Erythroblast (primary cell): ENCODE data around the gene ARHGAP8.

Experiments used
- GATA1 ChIP-seq: IDR thresholded peaks from 2 replicates; pipeline ENCODE4 v1.6.1; 2011; ENCODE audit warnings: low read depth, mild to moderate bottlenecking, control low read depth, low read length, moderate library complexity
- POLR2A ChIP-seq: IDR thresholded peaks from 2 replicates; pipeline ENCODE4 v1.6.1; 2011; ENCODE audit warnings: mild to moderate bottlenecking, low read length

DNA sequence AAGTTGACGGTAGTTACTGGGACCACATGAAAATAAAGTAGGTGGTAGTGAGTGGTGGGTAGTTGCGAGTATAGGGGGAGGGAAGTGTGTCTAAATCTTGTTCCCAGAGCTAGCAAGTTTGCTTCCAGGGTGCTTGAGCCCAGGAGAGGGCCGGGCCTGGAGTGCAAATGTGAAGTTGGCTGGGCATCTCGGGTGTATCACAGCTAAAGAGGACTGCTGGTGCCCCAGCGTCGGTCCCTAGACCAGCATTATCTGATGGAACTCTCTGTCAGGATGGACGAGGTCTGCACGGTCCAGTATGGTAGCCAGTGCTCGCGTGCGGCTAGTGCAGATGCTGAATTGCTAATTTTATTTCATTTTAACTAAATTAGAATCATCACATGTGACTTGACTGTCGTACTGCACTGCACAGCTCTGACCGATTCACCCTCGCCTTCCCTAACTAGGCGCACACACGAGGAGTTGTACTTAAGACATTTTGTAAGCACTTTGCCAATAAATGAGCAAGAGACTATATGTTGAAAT is 75.4 kb downstream of the ARHGAP8 start:
- TF ChIP-seq POLR2A (no peak), GATA1 (no peak)
